GM10847 (cell line): ENCODE measurements around the gene AHNAK.

Experiments used
- POLR2A ChIP-seq: IDR thresholded peaks from 2 replicates; pipeline ENCODE4 v1.6.1; 2011; ENCODE audit not compliant: insufficient read length; ENCODE audit errors: extremely low read depth

The AHNAK gene

GRCh38 chr11:62546244-62546928 is at the start of gene AHNAK:
Gene AHNAK, minus strand, starts transcription at chr11:62546806. Its CDS starts 10,708 bp downstream, at chr11:62536098.
- TF ChIP-seq POLR2A, result peak; percentile 46

DNA sequence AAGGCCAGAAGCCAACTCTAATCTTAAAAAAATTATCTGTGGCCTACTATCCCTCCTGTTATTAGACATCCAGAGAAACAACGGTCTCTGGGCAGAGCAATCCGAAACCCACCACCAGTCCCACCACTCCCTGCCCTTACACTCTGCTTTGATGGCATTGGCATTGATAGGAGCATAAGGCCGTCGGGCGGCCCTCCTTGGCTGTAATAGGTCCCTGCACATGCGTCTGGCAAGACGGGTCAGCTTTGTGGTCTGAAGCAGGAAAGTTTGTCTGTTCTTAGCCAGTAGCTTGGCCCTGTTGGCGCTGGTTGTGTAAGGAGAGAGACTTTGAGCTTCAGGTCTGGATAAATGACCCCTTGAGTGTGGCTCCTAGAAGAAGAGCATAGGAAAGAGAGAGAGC is 48.5 kb upstream of the AHNAK start:
- TF ChIP-seq POLR2A, result no peak

GRCh38 chr11:62593434-62594044 is 46.9 kb upstream of the AHNAK start:
- TF ChIP-seq POLR2A, result no peak

- TF ChIP-seq POLR2A, result no peak
Observed at GRCh38 chr11:62592989-62593421, 46.4 kb upstream of the AHNAK start.

DNA sequence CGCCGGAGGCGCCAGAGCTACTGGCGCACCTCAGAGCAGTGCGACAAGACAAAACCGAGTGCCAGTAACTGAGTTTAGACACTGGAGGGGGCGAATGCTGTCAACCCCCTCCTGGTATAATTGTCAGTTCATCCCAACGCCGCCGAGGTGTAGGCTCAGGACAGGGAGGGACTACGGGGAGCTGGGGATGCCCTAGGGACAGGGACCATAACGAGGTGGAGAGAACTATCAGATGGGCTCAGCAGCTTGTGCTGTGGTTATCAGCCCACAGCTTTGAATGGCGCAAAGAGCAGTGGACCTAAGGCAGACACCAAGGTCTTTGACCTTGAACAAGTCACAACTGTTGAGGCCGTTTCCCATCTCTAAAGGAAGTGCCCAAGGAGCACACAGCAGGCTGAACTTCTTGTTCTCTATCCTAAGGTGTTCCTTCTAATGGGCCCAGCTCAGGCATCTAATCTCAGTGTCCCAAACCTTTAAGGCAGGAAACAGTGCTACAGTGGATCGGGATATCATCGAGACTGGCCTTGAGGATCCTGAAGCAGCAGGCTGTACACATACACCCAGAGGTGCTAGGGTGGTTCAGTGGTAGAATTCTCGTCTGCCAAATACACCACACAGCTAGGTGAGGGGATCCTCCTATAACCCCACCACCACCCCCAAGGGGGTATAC is 45.7 kb upstream of the AHNAK start:
- no peak for TF ChIP-seq POLR2A

- peak; percentile 88 for TF ChIP-seq POLR2A
Observed at GRCh38 chr11:62591448-62592145, 45.0 kb upstream of the AHNAK start, which contains the start of gene TUT1. Gene TUT1, minus strand, starts transcription at chr11:62591523. Its CDS starts 38 bp downstream, at chr11:62591485.

GRCh38 chr11:62588966-62589637 is 42.5 kb upstream of the AHNAK start:
- no peak for TF ChIP-seq POLR2A

DNA sequence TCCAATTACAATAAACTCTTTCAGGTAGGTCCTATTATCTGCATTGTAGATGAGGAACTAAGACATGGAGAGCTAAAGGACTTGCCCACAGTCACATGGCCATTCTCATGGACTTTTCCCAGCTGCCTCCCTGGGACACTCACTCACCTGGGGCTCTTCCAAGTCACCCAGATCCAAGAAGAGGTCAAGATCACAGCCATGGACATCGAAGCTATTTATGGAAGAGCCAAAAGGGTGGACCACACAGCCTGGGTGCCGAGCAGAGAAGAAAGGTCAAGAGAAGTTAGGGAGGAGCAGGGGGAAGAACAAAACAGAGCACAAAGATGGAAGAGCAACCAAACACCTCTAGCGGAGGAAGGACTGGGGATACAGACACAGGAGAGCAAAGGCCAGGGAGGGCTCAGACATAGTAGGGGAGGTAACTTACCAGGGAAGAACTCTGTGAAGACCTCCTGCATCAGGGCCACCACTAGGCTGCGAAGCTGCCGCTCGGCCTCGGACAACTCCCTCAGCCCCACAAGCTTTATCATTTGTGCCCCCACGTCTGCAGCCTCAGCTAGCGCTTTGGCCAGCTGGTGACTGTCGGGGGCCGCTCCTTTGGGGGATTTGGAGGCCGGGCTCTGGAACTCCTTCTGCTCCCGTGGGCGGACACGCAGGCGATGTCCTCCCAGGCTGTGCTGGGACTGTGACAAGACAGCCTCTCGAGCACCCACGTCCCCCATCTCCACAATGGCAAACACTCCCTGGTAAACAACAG is 34.5 kb upstream of the AHNAK start:
- no peak for TF ChIP-seq POLR2A

DNA sequence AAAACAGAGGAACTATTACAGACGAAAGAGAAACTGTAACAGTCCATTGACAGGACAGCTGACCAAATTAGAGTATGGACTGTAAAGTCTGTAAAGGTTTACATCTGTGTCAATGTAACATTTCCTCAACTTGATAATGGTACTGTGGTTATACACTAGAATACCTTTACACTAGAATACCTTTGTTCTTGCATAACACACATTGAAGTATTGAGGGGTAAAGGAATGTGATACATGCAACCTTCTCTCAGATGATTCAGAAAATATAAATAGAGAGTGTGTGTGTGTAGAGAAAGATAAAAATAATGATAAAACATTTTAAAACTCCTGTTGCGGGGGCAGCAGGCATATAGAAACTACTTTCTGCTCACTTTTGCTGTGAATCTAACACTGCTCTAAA is 32.6 kb upstream of the AHNAK start:
- no peak for TF ChIP-seq POLR2A

- no peak for TF ChIP-seq POLR2A
Observed at GRCh38 chr11:62578541-62578940, 31.9 kb upstream of the AHNAK start.

DNA sequence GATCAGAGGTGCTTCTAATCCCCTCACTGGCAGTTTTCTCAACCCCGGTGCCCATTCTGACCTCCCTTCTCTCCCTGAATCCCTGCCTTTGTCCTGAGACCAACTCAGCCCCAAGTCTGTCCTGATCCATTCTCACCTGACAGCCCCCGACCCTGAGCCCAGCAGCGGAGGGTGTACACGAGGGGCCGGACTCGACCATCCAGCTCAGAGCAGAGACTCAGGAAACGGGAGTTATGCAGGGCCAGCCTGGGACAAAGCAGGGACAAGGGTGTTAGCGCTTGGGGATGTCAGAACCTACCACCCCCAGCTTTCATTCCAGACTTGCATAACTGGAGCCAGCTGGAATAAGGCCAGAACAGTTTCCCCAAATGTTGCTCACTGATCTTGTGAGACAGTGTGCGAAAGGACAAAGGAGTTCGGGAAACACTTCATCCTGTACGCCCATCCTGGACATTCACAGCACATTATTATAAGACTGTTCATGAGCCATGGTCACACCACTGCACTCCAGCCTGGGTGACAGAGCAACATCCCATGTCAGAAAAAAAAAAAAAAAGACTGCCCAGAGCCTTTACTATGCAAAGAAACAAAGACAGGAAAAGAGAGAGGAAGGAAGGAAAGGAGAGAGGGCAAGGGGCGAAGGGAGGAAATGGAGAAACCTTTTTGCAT is 30.6 kb upstream of the AHNAK start:
- no peak for TF ChIP-seq POLR2A

GRCh38 chr11:62575837-62576236 is 29.2 kb upstream of the AHNAK start:
- TF ChIP-seq POLR2A, result no peak

DNA sequence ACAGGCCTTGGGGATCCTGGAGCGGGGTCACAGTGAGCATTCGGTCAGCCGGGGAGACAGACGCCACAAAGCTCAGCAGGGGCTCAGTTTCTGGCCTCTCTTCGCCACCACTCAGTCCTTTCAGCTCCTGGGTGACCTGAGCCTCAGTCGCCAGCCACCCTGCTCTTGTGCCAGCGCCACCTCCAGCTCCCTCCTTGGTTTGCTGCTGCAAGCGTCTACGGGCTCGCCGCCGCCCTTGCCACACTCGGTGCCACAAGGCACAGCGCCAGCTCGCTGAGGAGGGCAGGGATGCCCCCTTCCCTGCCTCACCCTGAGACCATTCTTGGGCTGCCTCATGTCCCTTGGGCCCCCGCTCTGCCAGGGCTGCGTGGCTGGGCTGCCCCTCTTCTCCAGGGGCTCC is 28.6 kb upstream of the AHNAK start:
- no peak for TF ChIP-seq POLR2A
